ENCODE results near the gene TBC1D22A.

DNA sequence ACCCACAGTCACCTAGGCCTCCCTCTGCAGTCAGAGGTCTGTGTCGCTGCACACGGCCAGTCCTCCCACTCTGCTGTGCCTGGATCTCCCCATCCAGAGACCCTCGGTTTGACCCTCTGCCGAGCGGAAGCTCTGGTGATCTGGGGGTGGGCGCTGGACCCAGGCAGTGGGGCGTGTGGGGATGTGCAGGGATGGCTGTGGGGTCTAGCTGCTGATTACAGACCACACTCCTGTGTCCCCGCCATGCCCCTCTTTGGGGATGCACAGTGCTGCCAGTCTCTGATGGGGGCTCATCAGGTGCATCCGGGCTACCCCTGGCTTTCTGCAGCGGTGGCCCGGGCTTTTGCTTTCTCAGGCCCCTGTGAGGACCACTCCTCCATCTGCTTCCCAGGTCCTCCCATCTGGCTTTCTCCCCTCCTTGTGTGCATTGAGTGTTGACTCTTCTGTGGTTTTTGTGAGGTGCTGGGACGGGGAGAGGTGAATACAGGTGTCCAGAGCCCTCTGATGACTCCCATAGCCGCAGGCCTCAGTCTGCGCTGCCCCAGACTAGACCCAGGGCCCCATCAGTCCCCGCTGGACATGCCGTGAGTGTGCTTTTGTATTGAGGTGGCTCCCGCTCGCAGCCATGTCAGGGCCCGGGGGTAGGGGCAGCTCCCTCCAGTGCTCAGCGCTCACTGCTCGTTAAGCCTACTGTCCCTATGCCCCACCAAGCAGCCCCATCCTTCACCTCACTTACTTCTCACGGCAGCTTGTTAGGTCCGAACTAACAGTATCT is 251.6 kb downstream of the TBC1D22A start:
- TF ChIP-seq, protein P1, sequence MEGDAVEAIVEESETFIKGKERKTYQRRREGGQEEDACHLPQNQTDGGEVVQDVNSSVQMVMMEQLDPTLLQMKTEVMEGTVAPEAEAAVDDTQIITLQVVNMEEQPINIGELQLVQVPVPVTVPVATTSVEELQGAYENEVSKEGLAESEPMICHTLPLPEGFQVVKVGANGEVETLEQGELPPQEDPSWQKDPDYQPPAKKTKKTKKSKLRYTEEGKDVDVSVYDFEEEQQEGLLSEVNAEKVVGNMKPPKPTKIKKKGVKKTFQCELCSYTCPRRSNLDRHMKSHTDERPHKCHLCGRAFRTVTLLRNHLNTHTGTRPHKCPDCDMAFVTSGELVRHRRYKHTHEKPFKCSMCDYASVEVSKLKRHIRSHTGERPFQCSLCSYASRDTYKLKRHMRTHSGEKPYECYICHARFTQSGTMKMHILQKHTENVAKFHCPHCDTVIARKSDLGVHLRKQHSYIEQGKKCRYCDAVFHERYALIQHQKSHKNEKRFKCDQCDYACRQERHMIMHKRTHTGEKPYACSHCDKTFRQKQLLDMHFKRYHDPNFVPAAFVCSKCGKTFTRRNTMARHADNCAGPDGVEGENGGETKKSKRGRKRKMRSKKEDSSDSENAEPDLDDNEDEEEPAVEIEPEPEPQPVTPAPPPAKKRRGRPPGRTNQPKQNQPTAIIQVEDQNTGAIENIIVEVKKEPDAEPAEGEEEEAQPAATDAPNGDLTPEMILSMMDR (conservative IDR thresholded peaks at IDR 0.05; ENCODE audit: low read length) = no peak
- no peak for TF ChIP-seq EZH2phosphoT487 (IDR thresholded peaks at IDR 0.05; ENCODE audit: borderline replicate concordance, low read depth, low read length)

All from OCI-LY7 (cell line).